Colon (tissue), 2 donors: ENCODE measurements around the gene MYO7B.

Experiments
- FAIRE-seq: peaks from 2 replicates; lab custom pipeline; 2012; peaks lifted over from hg19 to GRCh38; lab: Jason Lieb, UNC
- donor health status: control.
- donor health status: control.

Gene MYO7B

GRCh38 chr2:127589841-127590240 lies 54.4 kb downstream of the MYO7B start:
- no peak for FAIRE-seq

- no peak for FAIRE-seq
These were observed 55.1 kb downstream of the MYO7B start for GRCh38 chr2:127590386-127591190.

DNA sequence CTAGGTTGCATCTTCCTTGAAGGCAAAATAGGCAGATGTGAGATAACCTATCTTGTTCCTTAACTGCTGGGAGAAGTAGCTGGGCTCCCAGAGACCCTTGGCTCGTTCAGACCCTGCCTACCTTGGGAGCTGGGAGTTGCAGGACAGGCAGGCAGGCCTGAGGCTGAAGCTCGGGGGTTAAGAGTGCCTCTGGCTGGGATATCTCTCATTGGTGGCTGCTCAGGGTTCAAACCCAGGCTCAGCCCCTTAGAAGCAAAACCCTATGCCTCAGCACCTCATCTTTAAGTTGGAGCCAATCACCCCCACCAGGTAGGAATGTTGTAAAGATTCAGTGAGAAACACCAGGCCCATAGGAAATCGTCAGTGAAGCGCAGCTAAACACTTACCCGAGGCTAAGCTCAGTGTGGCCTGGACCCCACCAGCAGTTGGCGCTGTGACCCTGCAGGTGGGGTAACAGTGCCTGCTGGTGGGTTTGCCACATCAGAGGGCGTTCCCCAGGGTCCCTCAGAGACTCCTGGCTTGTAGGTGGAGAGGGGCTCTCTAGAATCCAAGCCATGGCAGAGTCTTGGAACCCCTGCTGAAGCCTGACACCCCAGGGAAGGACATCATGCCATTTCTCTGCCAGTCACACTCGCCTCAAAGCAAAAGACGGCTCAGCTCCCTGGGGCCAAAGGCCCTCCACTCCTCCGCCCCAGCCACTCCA lies 55.9 kb downstream of the MYO7B start:
- FAIRE-seq: no peak

GRCh38 chr2:127592761-127593227 lies 57.3 kb downstream of the MYO7B start:
- no peak for FAIRE-seq

DNA sequence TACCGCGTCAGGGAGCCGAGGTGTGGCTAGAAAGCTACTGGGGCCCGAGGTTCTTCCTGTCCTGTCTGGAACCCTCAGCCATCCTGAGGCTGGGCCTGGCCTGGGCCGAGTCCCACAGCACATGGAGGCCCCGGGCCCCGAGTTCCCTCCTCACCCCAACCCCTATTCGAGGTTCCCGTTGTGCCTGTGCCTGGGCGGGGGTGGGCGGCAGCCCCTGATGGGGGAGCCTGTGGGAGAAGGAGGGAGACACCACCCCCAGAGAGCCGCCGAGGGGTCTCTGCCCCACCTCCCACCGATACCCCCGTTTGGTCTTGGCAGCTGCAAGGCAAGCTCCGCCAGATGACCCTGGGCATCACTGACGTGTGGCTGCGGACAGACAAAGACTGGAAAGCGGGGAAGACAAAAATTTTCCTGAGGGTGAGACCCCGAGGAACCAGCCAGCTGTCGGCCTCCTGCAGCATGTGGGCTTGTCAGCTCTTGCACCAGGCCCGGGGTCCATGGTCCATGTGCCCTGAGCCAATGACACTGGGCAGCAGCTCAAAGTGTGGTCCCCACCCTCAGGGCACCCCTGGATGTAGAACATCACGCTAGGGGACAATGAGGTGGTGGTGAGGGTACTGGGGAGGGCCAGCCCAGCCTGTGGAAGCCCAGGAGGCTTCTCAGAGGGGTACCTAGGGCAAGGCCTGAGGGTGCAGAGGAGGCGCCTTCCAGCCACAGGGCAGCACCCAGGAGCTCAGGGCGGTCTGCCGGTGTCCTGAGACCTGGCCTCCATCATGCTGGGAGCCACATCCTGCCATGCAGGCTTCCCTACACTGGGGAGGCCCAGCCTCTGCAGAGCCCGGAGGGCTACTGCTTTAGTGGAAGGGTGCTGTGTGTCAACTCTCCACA lies 58.0 kb downstream of the MYO7B start:
- no peak for FAIRE-seq

- FAIRE-seq: no peak
These were observed 58.7 kb downstream of the MYO7B start for GRCh38 chr2:127594116-127594591.

- no peak for FAIRE-seq
These were observed 61.0 kb downstream of the MYO7B start for GRCh38 chr2:127596311-127597045.

DNA sequence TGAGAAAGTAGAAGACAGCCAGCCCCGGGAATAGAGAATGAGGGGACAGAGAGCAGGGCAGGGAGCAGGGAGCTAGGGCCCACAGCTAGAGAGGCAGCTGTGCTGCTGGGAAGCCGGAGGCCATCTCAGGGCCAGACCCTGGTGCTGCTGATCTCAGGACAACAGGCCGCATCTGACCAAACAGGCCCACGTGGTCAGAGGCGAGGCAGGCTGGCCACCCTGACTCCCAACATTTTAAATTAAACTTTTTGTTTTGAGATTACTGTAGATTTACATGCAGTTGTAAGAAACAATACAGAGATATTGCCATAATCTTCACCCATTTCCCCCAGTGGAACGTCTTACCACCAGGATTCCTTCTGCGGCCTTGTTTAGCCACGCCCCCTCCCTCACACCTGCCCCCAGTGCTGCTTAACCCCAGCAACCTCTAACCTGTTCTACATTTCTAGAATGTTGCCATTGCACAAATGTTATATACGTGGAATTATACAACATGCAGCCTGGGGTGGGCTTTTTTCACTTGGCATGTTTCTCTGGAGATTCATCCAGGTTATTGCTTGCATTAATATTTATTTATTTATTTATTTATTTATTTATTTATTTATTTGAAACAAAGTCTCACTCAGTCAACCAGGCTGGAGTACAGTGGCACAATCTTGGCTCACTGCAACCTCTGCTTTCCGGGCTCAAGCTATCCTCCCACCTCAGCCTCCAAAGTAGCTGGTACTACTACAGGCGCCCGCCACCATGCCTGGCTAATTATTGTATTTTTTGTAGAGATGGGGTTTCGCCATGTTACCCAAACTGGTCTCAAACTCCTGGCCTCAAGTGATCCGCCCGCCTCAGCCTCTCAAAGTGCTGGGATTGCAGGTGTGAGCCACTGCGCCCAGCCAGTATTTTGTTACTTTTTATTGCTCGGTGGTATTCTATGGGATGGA lies 61.8 kb downstream of the MYO7B start:
- no peak for FAIRE-seq

DNA sequence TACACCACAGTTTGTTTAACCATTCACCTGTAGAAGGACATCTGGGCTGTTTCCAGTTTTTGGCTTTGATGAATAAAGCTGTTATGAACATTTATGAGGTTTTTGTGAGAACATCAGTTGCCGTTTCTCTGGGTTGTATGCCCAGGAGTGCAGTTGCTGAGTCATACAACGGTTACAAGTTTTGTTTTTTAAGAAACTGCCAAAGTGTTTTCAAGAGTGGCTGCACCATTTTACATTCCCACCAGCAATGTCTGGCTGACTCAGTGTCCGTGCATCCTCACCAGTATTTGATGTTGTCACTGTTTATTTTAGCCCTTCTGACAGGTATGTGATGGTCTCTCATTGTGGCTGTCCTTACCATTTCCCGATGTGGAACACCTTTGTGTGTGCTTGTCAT lies 62.5 kb downstream of the MYO7B start:
- FAIRE-seq: no peak

DNA sequence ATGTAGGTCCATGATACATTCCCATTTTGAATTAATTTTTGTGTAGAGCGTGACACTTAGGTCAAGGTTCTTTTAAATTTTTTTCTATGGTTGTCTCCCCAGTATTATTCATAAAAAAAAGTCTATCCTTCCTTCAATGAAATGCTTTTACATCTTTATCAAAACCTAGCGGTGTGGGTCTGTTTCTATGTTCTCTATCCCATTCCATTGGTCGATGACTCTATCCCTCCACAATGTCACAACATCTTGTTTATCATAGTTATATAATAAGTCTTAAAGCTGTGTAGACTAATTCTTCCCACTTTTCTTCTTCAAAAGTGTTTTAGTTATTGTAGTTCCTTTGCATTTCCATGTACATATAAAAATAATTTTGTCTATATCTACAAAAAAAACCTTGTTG lies 63.2 kb downstream of the MYO7B start:
- FAIRE-seq: no peak

GRCh38 chr2:127599211-127599610 lies 63.7 kb downstream of the MYO7B start:
- FAIRE-seq: no peak

GRCh38 chr2:127604986-127605385 lies 69.5 kb downstream of the MYO7B start:
- no peak for FAIRE-seq

GRCh38 chr2:127605691-127606263 lies 70.3 kb downstream of the MYO7B start:
- FAIRE-seq: no peak

DNA sequence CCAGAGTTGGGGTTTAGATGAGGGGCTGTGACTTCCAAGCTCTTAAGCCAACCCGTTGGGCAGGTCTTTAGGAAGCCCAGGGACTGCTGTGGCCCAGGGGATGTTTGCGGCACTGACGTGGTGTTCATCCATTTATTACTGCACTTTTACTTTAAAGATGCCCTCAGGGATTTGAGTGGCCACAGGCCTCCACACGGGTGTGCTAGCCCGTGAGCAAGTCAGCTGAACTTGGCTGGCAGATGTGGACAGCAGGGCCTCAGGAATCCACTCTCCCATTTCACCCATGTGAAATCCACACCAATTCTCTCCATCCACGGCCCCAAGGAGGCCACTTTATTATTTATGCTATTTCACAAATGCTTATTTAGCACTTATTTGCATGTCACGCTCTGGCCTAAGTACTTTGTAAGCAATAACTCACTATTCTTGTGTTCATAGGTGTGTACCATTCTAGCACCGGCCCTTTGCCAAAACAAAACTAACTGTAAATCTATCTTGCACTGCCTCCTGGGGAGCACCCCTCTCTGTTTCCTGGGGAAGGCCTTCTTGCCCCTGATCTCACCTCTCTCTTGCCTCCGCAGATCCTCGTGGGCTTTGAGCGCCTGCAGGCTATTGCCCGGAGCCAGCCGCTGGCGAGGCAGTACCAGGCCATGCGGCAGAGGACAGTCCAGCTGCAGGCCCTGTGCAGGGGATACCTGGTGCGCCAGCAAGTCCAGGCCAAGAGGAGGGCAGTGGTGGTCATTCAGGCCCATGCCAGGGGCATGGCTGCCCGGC lies 71.3 kb downstream of the MYO7B start:
- FAIRE-seq: no peak

DNA sequence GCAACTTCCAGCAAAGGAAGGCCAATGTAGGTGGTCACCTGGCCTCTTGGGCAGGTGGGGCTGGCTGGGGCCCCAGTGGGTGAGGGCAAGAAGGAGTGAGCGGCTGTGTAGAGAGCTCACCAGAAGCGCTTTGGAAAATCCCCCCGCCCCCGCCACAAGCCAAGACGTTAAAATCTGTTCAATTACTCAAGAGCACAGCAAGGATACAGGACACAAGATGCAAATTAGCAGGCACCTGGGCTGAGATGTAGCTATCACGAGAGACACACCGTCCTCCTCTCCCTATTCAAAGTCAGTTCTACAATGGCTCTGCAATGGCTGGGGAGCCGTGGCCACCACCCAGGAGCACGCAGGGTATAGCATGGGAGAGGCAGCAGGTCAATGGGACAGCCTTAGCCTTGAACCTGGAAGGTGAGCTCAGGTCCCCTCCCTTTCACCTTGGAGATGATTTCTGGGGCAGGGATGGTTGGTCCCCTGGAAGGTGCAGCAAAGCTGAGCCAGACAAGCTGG lies 72.0 kb downstream of the MYO7B start:
- no peak for FAIRE-seq

GRCh38 chr2:127608061-127609030 lies 72.9 kb downstream of the MYO7B start:
- no peak for FAIRE-seq

- FAIRE-seq: no peak
These were observed 73.7 kb downstream of the MYO7B start for GRCh38 chr2:127609031-127609751.
